B cell (primary cell): ENCODE data around the gene FUT3.

ENCODE experiments used
- CTCF ChIP-seq: fragments of 200-600 bp; IDR thresholded peaks from one replicate; pipeline ENCODE4 v1.8.0; 2022; ENCODE audit warnings: antibody characterized with exemption, mild to moderate bottlenecking
- EZH2 ChIP-seq: IDR thresholded peaks from 2 replicates; pipeline ENCODE4 v1.6.1; 2012; ENCODE audit warnings: borderline replicate concordance, low read depth, mild to moderate bottlenecking, moderate library complexity, low read length; ENCODE audit not compliant: insufficient read depth, poor library complexity, severe bottlenecking

- no peak for TF ChIP-seq CTCF
- no peak for TF ChIP-seq EZH2
These were observed 43.6 kb upstream of the FUT3 start for GRCh38 chr19:5894704-5895349.
